OCI-M2 (cell line): ENCODE data around the gene SLC19A1.

ENCODE experiments used
- DNase-seq: peaks from one replicate; lab custom pipeline; 2025; ENCODE audit not compliant: unreplicated experiment; lab: John Stamatoyannopoulos, UW

SLC19A1 gene

GRCh38 chr21:45517249-45518065, 24.8 kb downstream of the SLC19A1 start:
- no peak for DNase-seq

GRCh38 chr21:45516671-45517151, 25.5 kb downstream of the SLC19A1 start:
- no peak for DNase-seq

GRCh38 chr21:45516071-45516670, 26.1 kb downstream of the SLC19A1 start:
- no peak for DNase-seq

- no peak for DNase-seq
Measured at GRCh38 chr21:45515241-45516061, 26.8 kb downstream of the SLC19A1 start.

GRCh38 chr21:45514311-45515021, 27.8 kb downstream of the SLC19A1 start:
- DNase-seq = no peak

- no peak for DNase-seq
Measured at GRCh38 chr21:45513741-45514310, 28.4 kb downstream of the SLC19A1 start.

GRCh38 chr21:45513003-45513717, 29.1 kb downstream of the SLC19A1 start:
- DNase-seq = no peak

GRCh38 chr21:45512626-45513002, 29.6 kb downstream of the SLC19A1 start:
- DNase-seq = no peak

GRCh38 chr21:45511661-45512431, 30.4 kb downstream of the SLC19A1 start:
- no peak for DNase-seq

GRCh38 chr21:45511007-45511406, 31.2 kb downstream of the SLC19A1 start:
- no peak for DNase-seq

GRCh38 chr21:45510466-45510955, 31.7 kb downstream of the SLC19A1 start:
- DNase-seq = no peak

- no peak for DNase-seq
Measured at GRCh38 chr21:45509566-45510465, 32.4 kb downstream of the SLC19A1 start.

- no peak for DNase-seq
Measured at GRCh38 chr21:45508607-45509565, 33.4 kb downstream of the SLC19A1 start.

GRCh38 chr21:45507888-45508508, 34.2 kb downstream of the SLC19A1 start:
- DNase-seq = no peak

GRCh38 chr21:45507523-45507875, 34.7 kb downstream of the SLC19A1 start:
- DNase-seq = no peak

GRCh38 chr21:45506836-45507522, 35.3 kb downstream of the SLC19A1 start:
- DNase-seq = no peak
